Measurements from ENCODE around the gene NBR1. TPM values are rescaled to one million over a fixed set of nuclear protein-coding genes. Genes with fewer than 3 reads are reported as not detected.
"Not testable (repeated sequence)": the region's sequence is repeated elsewhere in the genome, so short reads cannot be mapped to it uniquely, and the experiment has no call there.

NBR1 gene
- total RNA-seq, 1 experiment from 2014 or later = 93.7 TPM

DNA sequence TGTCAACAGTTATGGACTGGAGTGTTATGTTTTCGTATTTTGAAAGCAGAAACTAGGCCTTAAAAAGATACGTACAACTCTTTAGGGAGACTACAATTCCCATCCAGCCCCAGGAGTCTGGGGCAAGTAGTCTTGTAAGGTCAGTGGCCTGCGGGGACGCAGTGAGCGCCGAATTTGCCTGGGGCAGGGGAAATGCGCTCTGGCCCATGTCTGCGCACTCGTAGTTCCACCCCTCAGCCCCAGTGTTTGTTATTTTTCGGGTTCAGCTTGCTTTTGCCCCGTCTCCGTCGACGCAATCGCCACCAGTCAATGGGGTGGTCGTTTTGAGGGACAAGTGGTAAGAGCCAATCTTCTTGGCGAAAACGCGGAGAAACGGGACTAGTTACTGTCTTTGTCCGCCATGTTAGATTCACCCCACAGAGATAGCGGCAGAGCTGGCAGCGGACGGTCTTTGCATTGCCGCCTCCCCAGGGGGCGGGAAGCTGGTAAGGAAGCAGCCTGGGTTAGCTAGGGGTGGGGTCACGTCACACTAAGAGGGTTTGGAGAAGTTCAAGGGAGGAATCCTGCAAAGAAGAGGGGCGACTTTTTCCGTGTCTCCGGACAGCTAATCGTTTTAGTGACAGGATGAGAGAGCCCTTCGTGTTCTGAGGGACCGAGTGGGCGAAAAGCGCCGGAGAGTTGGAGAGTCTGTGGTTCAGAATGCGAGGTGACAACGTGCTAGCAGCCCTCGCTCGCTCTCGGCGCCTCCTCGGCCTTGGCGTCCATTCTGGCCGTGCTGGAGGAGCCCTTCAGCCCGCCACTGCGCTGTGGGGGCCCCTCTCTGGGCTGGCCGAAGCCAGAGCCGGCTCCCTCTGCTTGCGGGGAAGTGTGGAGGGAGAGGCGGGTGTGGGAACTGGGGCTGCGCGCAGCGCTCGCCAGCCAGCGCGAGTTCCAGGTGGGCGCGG, 44.8 kb upstream of the NBR1 start:
- TF ChIP-seq EZH2 (IDR thresholded peaks at IDR 0.05; ENCODE audit: low read depth) = no peak
- TF ChIP-seq, protein P1, sequence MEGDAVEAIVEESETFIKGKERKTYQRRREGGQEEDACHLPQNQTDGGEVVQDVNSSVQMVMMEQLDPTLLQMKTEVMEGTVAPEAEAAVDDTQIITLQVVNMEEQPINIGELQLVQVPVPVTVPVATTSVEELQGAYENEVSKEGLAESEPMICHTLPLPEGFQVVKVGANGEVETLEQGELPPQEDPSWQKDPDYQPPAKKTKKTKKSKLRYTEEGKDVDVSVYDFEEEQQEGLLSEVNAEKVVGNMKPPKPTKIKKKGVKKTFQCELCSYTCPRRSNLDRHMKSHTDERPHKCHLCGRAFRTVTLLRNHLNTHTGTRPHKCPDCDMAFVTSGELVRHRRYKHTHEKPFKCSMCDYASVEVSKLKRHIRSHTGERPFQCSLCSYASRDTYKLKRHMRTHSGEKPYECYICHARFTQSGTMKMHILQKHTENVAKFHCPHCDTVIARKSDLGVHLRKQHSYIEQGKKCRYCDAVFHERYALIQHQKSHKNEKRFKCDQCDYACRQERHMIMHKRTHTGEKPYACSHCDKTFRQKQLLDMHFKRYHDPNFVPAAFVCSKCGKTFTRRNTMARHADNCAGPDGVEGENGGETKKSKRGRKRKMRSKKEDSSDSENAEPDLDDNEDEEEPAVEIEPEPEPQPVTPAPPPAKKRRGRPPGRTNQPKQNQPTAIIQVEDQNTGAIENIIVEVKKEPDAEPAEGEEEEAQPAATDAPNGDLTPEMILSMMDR (conservative IDR thresholded peaks at IDR 0.05) = no peak
- H3K36me3 ChIP-seq (ENCODE audit: low read depth) = peaks cover 16% of the 10 kb centered on the region
- H4K20me1 ChIP-seq (ENCODE audit: insufficient read depth) = peaks cover 17% of the 10 kb centered on the region
- no peaks in the 10 kb centered on the region; the same call in none of the 2 replicates for H3K4me1 ChIP-seq (replicated peaks; ENCODE audit: insufficient read depth)
- H3K79me2 ChIP-seq (ENCODE audit: low read depth) = peaks cover 66% of the 10 kb centered on the region
- peak overlapping the region; percentile 87 for H3K4me3 ChIP-seq
- DNase-seq = no peak
- H3K9me2 ChIP-seq (ENCODE audit: insufficient read depth) = no peaks in the 10 kb centered on the region
- POLR2A ChIA-PET (ENCODE audit: unreplicated experiment) = interaction anchor here (0.6 kb wide), 1 partner anchor 231 kb away, joined by 3 read pairs; no protein-coding TSS in a partner anchor
- no peaks in the 10 kb centered on the region for H3K9me3 ChIP-seq (ENCODE audit: insufficient read depth, low read depth)
- peak overlapping the region; percentile 74 for H2AFZ ChIP-seq
- CTCF ChIA-PET = no interaction called here
- H3K27ac ChIP-seq = peak overlapping the region; percentile 98
- H3F3A ChIP-seq (ENCODE audit: insufficient read depth, low read depth) = peaks cover 12% of the 10 kb centered on the region; the same call in 1 of the 2 replicates
- BruUV-seq (replicated peaks) = TSS peak; percentile 79
- H3K4me2 ChIP-seq = peak overlapping the region; percentile 91
- H3K27me3 ChIP-seq (ENCODE audit: insufficient read depth, low read depth) = no peaks in the 10 kb centered on the region
- intact Hi-C loops (cut with micrococcal nuclease; ENCODE audit: unreplicated experiment) = loop anchor here (1.0 kb wide), 2 partner anchors 45 to 105 kb away; partner anchors contain the start of gene NBR1

DNA sequence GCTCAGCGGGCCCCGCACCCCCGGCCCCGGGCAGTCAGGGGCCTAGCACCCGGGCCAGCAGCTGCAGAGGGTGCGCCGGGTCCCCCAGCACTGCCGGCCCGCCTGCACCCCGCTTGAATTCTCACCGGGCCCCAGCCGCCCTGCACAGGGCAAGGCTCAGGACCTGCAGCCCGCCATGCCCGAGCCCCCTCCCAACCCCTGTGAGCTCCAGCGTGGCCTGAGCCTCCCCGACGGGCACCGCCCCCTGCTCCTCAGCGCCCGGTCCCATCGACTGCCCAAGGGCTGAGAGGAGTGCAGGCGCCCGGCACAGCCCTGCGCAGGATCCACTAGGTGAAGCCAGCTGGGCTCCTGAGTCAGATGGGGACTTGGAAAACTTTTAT, 44.1 kb upstream of the NBR1 start:
- Histone ChIP-seq H3K79me2 (ENCODE audit: low read depth) (peaks cover 66% of the 10 kb centered on the region), H3K9me3 (ENCODE audit: insufficient read depth, low read depth) (no peaks in the 10 kb centered on the region), H3F3A (ENCODE audit: insufficient read depth, low read depth) (0 out of 2 replicates have a peak, but pooled peaks cover 12% of the 10 kb centered on the region)

DNA sequence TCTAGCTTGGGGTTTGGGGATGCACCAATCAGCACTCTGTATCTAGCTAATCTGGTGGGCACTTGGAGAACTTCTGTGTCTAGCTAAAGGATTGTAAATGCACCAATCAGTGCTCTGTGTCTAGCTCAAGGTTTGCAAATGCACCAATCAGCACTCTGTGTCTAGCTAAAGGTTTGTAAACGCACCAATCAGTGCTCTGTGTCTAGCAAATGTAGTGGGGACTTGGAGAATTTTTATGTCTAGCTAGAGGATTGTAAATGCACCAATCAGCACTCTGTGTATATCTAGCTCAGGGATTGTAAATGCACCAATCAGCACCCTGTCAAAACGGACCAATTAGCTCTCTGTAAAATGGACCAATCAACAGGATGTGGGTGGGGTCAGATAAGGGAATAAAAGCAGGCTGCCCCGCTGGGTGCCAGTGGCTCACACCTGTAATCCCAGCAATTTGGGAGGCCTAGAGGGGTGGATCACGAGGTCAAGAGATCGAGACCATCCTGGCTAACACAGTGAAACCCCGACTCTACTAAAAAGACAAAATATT, 43.6 kb upstream of the NBR1 start:
- 0 out of 2 replicates have a peak overlapping the region, but pooled peaks have one; percentile 13 for H3K4me2 ChIP-seq
- intact Hi-C loops (cut with micrococcal nuclease; ENCODE audit: unreplicated experiment); H3K4me1 ChIP-seq (replicated peaks; ENCODE audit: insufficient read depth); POLR2A ChIA-PET (ENCODE audit: unreplicated experiment); H3K27ac ChIP-seq; H2AFZ ChIP-seq; CTCF ChIA-PET; H3K9me2 ChIP-seq (ENCODE audit: insufficient read depth); BruUV-seq (replicated peaks); DNase-seq; H3K4me3 ChIP-seq; H3K9me3 ChIP-seq (ENCODE audit: insufficient read depth, low read depth); H3K27me3 ChIP-seq (ENCODE audit: insufficient read depth, low read depth): not testable (repeated sequence)
- 0 out of 2 replicates have a peak, but pooled peaks cover 12% of the 10 kb centered on the region for H3F3A ChIP-seq (ENCODE audit: insufficient read depth, low read depth)
- peaks cover 66% of the 10 kb centered on the region for H3K79me2 ChIP-seq (ENCODE audit: low read depth)
- H4K20me1 ChIP-seq (ENCODE audit: insufficient read depth) = peaks cover 22% of the 10 kb centered on the region
- peaks cover 12% of the 10 kb centered on the region for H3K36me3 ChIP-seq (ENCODE audit: low read depth)

More for the DNA sequence above, 44.1 kb upstream of the NBR1 start:
- Histone ChIP-seq H3K27me3 (ENCODE audit: insufficient read depth, low read depth) (no peaks in the 10 kb centered on the region), H2AFZ (no peak overlapping the region), H4K20me1 (ENCODE audit: insufficient read depth) (peaks cover 21% of the 10 kb centered on the region), H3K36me3 (ENCODE audit: low read depth) (peaks cover 13% of the 10 kb centered on the region), H3K4me1 (replicated peaks; ENCODE audit: insufficient read depth) (no peaks in the 10 kb centered on the region; the same call in none of the 2 replicates), H3K27ac (no peak overlapping the region), H3K4me3 (peak overlapping the region; percentile 87; the same call in 1 of the 2 replicates), H3K9me2 (ENCODE audit: insufficient read depth) (no peaks in the 10 kb centered on the region), H3K4me2 (peak overlapping the region; percentile 91; the same call in 1 of the 2 replicates)
- ChIA-PET CTCF (no interaction called here), POLR2A (ENCODE audit: unreplicated experiment) (interaction anchor here (0.6 kb wide), 1 partner anchor 230 kb away, joined by 3 read pairs; no protein-coding TSS in a partner anchor)
- DNase-seq = no peak
- no peak for TF ChIP-seq EZH2 (IDR thresholded peaks at IDR 0.05; ENCODE audit: low read depth)
- TF ChIP-seq, protein P1 (conservative IDR thresholded peaks at IDR 0.05) = no peak
- no TSS peak for BruUV-seq (replicated peaks)
- intact Hi-C loops (cut with micrococcal nuclease; ENCODE audit: unreplicated experiment) = no loop called here
